IPS-NIHi11 (cell line): ENCODE data around the gene LRP1-AS.

ENCODE experiments used
- DNase-seq: peaks from one replicate; pipeline ENCODE4 v3.0.0; 2012; ENCODE audit warnings: mixed read lengths, low spot score

The LRP1-AS gene

DNA sequence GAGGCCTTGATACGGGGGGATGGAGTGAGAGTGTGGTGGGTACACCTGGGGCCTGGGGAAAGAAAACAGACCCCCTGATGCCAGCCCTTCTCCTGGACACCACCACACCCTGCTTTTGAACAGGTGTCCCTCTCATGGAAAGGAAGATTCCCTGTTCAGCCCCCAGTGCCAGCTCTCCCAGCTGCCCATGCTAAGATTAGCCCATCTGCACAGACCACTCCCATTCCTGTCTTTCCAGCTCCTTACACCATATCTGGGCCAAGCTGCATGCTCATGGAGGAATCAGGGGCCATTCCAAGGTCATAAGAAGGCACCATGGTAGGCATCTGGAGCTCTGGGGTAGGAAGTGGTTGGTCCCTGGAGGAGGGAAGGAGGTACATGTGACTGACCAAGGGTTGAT, 48.9 kb downstream of the LRP1-AS start:
- DNase-seq = no peak

DNA sequence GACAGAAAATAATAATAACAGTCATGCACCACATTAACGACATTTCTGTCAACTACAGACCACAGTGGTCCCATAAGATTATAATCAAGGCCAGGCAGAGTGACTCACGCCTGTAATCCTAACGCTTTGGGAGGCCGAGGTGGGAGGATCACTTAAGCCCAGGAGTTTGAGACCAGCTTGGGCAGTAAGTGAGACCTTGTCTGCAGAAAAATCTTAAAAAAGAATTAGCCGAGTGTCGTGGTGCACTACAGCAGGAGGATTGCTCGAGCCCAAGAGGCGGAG, 49.9 kb downstream of the LRP1-AS start:
- DNase-seq = no peak

DNA sequence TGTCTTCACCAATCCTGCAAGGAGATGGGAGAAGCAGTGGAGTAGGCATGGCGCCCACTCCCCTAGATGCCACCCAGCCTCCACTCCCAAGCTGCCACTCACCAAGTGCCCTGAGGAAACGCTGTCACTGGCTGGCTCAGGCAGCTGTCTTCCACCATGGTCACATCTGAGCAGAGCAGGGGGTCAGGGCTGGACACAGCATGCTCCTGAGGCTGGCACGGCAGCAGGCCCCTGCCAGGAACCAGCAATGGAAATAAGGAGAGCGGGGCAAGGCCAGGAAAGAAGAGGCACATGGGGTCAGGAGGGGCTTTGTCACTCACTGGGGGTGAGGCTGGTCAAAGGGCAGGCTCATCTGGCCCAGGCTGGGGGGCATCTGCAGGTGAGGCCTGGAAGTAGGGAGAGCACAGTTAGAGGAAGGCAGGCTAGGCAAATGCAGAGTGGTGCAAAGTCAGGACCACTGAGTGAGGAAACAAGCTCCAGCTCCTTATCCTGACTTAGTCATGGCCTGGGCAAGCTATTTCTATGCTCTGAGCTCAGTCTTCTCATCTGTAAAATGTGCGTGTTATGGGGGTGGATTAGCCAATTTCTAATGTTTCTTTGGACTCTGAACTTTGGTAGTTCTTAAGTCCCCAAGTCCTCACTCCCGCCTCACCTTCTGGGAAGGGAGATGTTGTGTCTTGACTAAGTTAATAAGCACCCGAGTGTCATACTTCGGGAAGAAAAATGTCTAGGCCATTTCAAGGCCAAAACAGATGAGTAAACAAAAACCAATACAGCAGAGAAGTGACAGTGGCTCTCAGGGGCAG, 50.5 kb downstream of the LRP1-AS start:
- peak; percentile 2 for DNase-seq

DNA sequence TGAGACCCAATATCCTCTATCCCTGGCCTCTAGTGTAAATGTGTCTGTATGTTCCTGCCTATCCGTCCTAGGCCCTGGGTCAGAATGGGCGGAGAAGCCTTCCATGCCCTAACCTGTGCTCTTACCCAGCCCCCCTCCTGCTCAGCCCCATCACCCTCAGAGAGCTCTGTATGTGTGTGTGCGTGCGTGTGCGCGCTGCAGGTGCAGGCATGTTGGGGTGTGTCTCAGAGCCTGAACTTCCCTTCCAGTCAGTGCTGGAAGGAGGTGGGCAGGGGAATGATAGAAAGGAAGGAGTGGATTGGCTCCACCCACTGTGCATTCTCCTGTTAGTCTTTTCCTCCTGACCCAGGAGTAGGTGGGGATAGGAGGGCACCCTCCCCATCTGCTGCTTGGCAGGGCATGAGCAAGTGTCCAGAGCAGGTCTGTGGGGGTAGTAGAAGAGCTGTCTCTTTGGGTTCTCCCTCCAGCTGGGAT, 51.3 kb downstream of the LRP1-AS start:
- peak; percentile 16 for DNase-seq

DNA sequence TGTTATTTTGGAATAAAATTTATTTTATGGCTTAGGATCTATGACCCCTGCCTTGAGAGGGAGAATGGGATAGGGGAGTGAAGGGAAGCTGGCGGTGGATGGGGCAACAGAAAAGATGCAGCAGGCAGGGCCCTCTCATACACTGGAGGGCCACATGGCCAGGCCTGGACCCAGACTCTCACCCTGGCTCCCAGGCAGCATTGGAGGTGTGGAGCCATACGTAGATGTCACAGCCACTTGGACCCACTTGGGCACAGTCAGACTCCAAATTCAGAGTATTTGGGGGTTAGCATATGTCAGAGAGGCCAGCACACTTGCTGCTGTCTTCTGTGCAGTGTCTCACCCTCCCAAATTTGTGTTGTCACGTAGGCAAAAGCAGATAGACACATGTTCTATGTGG, 52.0 kb downstream of the LRP1-AS start:
- DNase-seq = no peak
